IMR-90 (cell line): Measurements from ENCODE around the gene SARS2. TPM values are rescaled to one million over a fixed set of nuclear protein-coding genes. Genes with fewer than 3 reads are reported as not detected.

ENCODE experiments used
- ATAC-seq: fragments of 200-7000 bp; cut with Tn5 transposase; 2 replicates; pipeline ENCODE4 v1.9.1; 2020; ENCODE audit warnings: low read depth, mild to moderate bottlenecking, moderate library complexity
- BruUV-seq: library from RNA; stranded (reverse); fragments of 400-500 nt; replicated peaks from 2 replicates; lab custom pipeline; 2021; lab: Mats Ljungman, UMichigan
- CTCF ChIA-PET: fragments of 300-600 bp; formaldehyde crosslinking; extraction: SDS; loops from one replicate; lab custom pipeline; 2021; ENCODE audit warnings: antibody characterized with exemption; lab: Yijun Ruan, JAX
- POLR2A ChIA-PET: fragments of 300-600 bp; sonication (Branson Sonifier 250); formaldehyde crosslinking; loops from one replicate; lab custom pipeline; 2022; ENCODE audit warnings: antibody characterized with exemption; ENCODE audit not compliant: unreplicated experiment; lab: Charles Lee
- DNase-seq: peaks from one replicate; pipeline ENCODE4 v3.0.0; 2013
- H2AFZ ChIP-seq: replicated peaks from 2 replicates; pipeline ENCODE3; 2013; ENCODE audit warnings: low read length, mild to moderate bottlenecking; ENCODE audit not compliant: poor library complexity
- H2AK5ac ChIP-seq: 2 replicates; pipeline ENCODE4 v1.6.1; 2013; ENCODE audit warnings: low read depth, low read length, inconsistent platforms
- H2AK9ac ChIP-seq: replicated peaks from 2 replicates; pipeline ENCODE3; 2013; ENCODE audit warnings: mild to moderate bottlenecking, low read depth, low read length, moderate library complexity; ENCODE audit not compliant: poor library complexity
- H2BK120ac ChIP-seq: 2 replicates; pipeline ENCODE4 v1.6.1; 2013; ENCODE audit warnings: low read depth, low read length, inconsistent platforms
- H2BK15ac ChIP-seq: 3 replicates; pipeline ENCODE4 v1.6.1; 2013; ENCODE audit warnings: low read depth, low read length, inconsistent platforms
- H2BK20ac ChIP-seq: 2 replicates; pipeline ENCODE4 v1.6.1; 2013; ENCODE audit warnings: low read depth, mild to moderate bottlenecking, inconsistent platforms, low read length, moderate library complexity
- H2BK5ac ChIP-seq: 2 replicates; pipeline ENCODE4 v1.6.1; 2013; ENCODE audit warnings: mild to moderate bottlenecking, low read depth, low read length, inconsistent platforms; ENCODE audit not compliant: poor library complexity, severe bottlenecking
- H3K14ac ChIP-seq: replicated peaks from 2 replicates; pipeline ENCODE4 v1.6.1; 2013; ENCODE audit warnings: low read depth, low read length, inconsistent platforms
- H3K18ac ChIP-seq: 2 replicates; pipeline ENCODE4 v1.6.1; 2013; ENCODE audit warnings: low read depth, low read length, control low read depth
- H3K23ac ChIP-seq: 2 replicates; pipeline ENCODE4 v1.6.1; 2013; ENCODE audit warnings: low read depth, low read length, inconsistent platforms
- H3K27ac ChIP-seq: 2 replicates; pipeline ENCODE4 v1.5.1; 2013; ENCODE audit warnings: mild to moderate bottlenecking, control low read depth, low read length; ENCODE audit not compliant: insufficient read depth
- H3K27me3 ChIP-seq: 2 replicates; pipeline ENCODE4 v1.6.1; 2013; ENCODE audit warnings: low read length; ENCODE audit not compliant: control insufficient read depth, insufficient read depth
- H3K36me3 ChIP-seq: 2 replicates; pipeline ENCODE4 v1.6.1; 2013; ENCODE audit warnings: low read length, mixed read lengths; ENCODE audit not compliant: control insufficient read depth, insufficient read depth
- H3K4ac ChIP-seq: 2 replicates; pipeline ENCODE4 v1.6.1; 2013; ENCODE audit warnings: low read depth, low read length, inconsistent platforms
- H3K4me1 ChIP-seq: 2 replicates; pipeline ENCODE4 v1.6.1; 2013; ENCODE audit warnings: low read length, mixed read lengths; ENCODE audit not compliant: control insufficient read depth, insufficient read depth
- H3K4me2 ChIP-seq: 2 replicates; pipeline ENCODE4 v1.6.1; 2013; ENCODE audit warnings: low read depth, mild to moderate bottlenecking, control low read depth, low read length, moderate library complexity
- H3K4me3 ChIP-seq: 2 replicates; pipeline ENCODE4 v1.5.1; 2013; ENCODE audit warnings: low read depth, mild to moderate bottlenecking, control low read depth, low read length, moderate library complexity; ENCODE audit not compliant: insufficient read depth
- H3K56ac ChIP-seq: 2 replicates; pipeline ENCODE4 v1.6.1; 2013; ENCODE audit warnings: low read length, inconsistent platforms; ENCODE audit not compliant: insufficient read depth; ENCODE audit errors: extremely low read depth
- H3K79me1 ChIP-seq, 2 experiments: 2 replicates each; pipeline ENCODE4 v1.6.1; 2013; ENCODE audit warnings: low read length in 2 of 2, inconsistent platforms in 1 of 2, low read depth in 1 of 2
- H3K9ac ChIP-seq: 2 replicates; pipeline ENCODE4 v1.6.1; 2013; ENCODE audit warnings: low read depth, low read length, control low read depth
- H3K9me1 ChIP-seq: 2 replicates; pipeline ENCODE4 v1.6.1; 2013; ENCODE audit warnings: low read length, inconsistent platforms; ENCODE audit not compliant: insufficient read depth
- H3K9me3 ChIP-seq: 2 replicates; pipeline ENCODE4 v1.6.1; 2013; ENCODE audit warnings: low read length; ENCODE audit not compliant: control insufficient read depth, insufficient read depth
- H4K20me1 ChIP-seq: 2 replicates; pipeline ENCODE4 v1.6.1; 2013; ENCODE audit warnings: low read length, inconsistent platforms; ENCODE audit not compliant: insufficient read depth
- H4K5ac ChIP-seq: 2 replicates; pipeline ENCODE4 v1.6.1; 2013; ENCODE audit warnings: mild to moderate bottlenecking, low read depth, low read length, control low read depth
- H4K8ac ChIP-seq, 2 experiments: 2 replicates each; pipeline ENCODE4 v1.6.1; 2013; ENCODE audit warnings: low read depth in 2 of 2, low read length in 2 of 2, control low read depth in 1 of 2, inconsistent platforms in 1 of 2
- H4K91ac ChIP-seq: 2 replicates; pipeline ENCODE4 v1.6.1; 2013; ENCODE audit warnings: low read depth, low read length, inconsistent platforms; ENCODE audit not compliant: insufficient read depth
- BHLHE40 ChIP-seq: fragments of 150-350 bp; IDR thresholded peaks from 2 replicates; pipeline ENCODE4 v1.6.1; 2016; ENCODE audit warnings: mild to moderate bottlenecking, low read depth, low read length
- NFE2L2 ChIP-seq: fragments of 150-350 bp; IDR thresholded peaks from 2 replicates; pipeline ENCODE4 v1.6.1; 2016; ENCODE audit warnings: low read depth, mild to moderate bottlenecking, low read length
- RAD21 ChIP-seq: IDR thresholded peaks from 2 replicates; pipeline ENCODE4 v1.6.1; 2012; ENCODE audit warnings: low read length, improper control_type of control experiment
- WGBS, 2 experiments: methylation state at CpG; one replicate each; pipeline versions ENCODE4 v1.1.5 to v1.1.7; 2013; ENCODE audit warnings: missing lambda C conversion rate in 2 of 2; ENCODE audit not compliant: insufficient read length in 1 of 2; ENCODE audit errors: extremely low coverage in 2 of 2; 5-methylcytosine and 5-hydroxymethylcytosine counted together
- dilution Hi-C: fragments of 300-500 bp; cut with HindIII; formaldehyde crosslinking; loops from one replicate; pipeline ENCODE4 v1.14.3; 2018; ENCODE audit warnings: low sequenced_read_pairs; ENCODE audit not compliant: unreplicated experiment
- in situ Hi-C: fragments of 300-500 bp; cut with MboI; formaldehyde crosslinking; loops from 3 replicates; pipeline ENCODE4 v1.14.3; 2019; ENCODE audit warnings: low sequenced_read_pairs, inconsistent platforms, mixed read lengths
- intact Hi-C: fragments of 100-400 bp; cut with micrococcal nuclease; formaldehyde crosslinking; loops from 2 replicates; pipeline ENCODE4 v1.10.0; 2022
- polyA plus RNA-seq, 3 experiments: library from polyadenylated mRNA; depleted of rRNA; stranded (reverse); fragments of >200 nt; gene quantifications; 2 replicates each; pipeline ENCODE4 v1.2.3, GENCODE V29; 2012; ENCODE audit warnings: low replicate concordance in 1 of 3
- total RNA-seq: library from RNA; depleted of rRNA; stranded (reverse); fragments of >200 nt; gene quantifications from 2 replicates; pipeline ENCODE4 v1.2.3, GENCODE V29; 2012
- TF ChIP-seq, protein P1 (sequence below): conservative IDR thresholded peaks from 2 replicates; pipeline ENCODE4 v1.5.1; 2012; ENCODE audit warnings: mild to moderate bottlenecking, low read depth, low read length, improper control_type of control experiment

Gene SARS2
- total and polyA plus RNA-seq, 2 of the 4 experiments (the other 2 are of a cell fraction) = 10.8 to 33.4 TPM

DNA sequence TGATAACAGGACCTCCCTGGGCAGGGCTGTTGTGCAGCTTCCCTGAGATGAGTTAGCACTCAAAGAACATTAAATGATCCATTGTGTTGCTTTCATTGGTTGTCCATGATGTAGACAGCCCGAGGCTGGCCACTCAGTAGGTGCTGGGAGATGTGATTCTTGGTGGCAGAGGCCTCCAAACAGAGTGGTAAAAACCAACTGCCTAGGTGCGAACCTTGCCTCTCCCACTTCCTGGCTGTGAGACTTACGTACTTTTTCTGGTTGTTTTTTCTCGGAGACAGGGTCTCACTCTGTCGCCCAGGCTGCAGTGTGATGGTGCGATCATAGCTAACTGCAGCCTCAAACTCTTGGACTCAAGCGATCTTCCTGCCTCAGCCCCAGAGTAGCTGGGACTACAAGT, 6.2 kb downstream of the SARS2 start:
- Histone ChIP-seq H2AFZ (no peak overlapping the region), H2AK5ac (no peak overlapping the region), H3K9ac (no peak overlapping the region), H4K20me1 (no peaks in the 10 kb centered on the region), H3K79me1 (peaks cover 4 to 13% of the 10 kb centered on the region in 2 experiments; a peak in 2 of 4 replicates), H3K9me3 (no peaks in the 10 kb centered on the region), H3K36me3 (peaks cover 20% of the 10 kb centered on the region), H2BK15ac (no peak overlapping the region), H2AK9ac (no peak overlapping the region), H3K4me1 (no peaks in the 10 kb centered on the region), H2BK20ac (no peak overlapping the region), H3K27ac (no peak overlapping the region), H2BK120ac (no peak overlapping the region), H2BK5ac (no peak overlapping the region), H3K4me3 (no peak overlapping the region), H3K18ac (no peak overlapping the region), H3K23ac (no peak overlapping the region), H4K8ac (no peak overlapping the region), H3K4ac (no peak overlapping the region), H3K14ac (no peak overlapping the region), H3K9me1 (no peaks in the 10 kb centered on the region), H3K27me3 (no peaks in the 10 kb centered on the region), H3K56ac (no peak overlapping the region), H4K5ac (no peak overlapping the region), H4K91ac (no peak overlapping the region), H3K4me2 (no peak overlapping the region)
- ChIA-PET POLR2A (no interaction called here), CTCF (interaction anchor here (1.1 kb wide), 1 partner anchor 432 kb away, joined by 3 read pairs; no protein-coding TSS in a partner anchor)
- intact Hi-C loops (no loop called here), dilution Hi-C loops (no loop called here), in situ Hi-C loops (loop anchor here (10.0 to 25.0 kb wide), 2 partner anchors 187 to 300 kb away; partner anchors contain the start of gene CAPN12)
- TF ChIP-seq, protein P1, sequence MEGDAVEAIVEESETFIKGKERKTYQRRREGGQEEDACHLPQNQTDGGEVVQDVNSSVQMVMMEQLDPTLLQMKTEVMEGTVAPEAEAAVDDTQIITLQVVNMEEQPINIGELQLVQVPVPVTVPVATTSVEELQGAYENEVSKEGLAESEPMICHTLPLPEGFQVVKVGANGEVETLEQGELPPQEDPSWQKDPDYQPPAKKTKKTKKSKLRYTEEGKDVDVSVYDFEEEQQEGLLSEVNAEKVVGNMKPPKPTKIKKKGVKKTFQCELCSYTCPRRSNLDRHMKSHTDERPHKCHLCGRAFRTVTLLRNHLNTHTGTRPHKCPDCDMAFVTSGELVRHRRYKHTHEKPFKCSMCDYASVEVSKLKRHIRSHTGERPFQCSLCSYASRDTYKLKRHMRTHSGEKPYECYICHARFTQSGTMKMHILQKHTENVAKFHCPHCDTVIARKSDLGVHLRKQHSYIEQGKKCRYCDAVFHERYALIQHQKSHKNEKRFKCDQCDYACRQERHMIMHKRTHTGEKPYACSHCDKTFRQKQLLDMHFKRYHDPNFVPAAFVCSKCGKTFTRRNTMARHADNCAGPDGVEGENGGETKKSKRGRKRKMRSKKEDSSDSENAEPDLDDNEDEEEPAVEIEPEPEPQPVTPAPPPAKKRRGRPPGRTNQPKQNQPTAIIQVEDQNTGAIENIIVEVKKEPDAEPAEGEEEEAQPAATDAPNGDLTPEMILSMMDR = no peak
- TF ChIP-seq BHLHE40 = no peak
- TF ChIP-seq RAD21 = no peak
- no peak for TF ChIP-seq NFE2L2
- no TSS peak for BruUV-seq
- WGBS, 2 experiments = 100% methylated on average over 1 of the region's 7 CpGs; no CpG with 5 or more reads in 1 of the 2 experiments
- ATAC-seq = no peak
- no peak for DNase-seq
